ENCODE results near the gene LIF.

LIF gene

DNA sequence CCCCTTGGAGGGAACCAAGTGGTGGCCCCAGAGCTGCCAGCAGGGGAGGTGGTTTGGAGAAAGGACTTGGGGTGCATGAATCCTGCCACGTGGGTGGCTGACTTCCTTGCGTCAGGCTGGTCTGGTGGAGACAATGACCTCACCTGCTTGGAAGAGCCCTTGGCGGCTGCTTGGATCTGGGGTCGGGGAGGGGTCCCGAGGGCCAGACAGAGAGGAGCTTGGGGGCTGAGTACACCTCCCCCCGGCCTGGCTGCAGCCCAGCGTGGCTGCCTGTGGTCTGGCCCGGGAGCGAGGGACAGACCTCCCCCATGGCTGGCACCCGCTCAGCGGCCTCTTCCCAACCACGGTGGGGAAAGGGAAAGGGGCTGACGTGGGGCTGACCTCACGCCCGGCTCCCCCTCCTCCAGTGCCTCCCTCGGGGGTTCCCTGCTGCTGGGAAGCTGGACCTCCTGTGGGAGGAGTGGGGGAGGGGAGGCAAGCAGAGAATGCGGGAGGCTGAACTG is 13.8 kb downstream of the LIF start:
- TF ChIP-seq EZH2phosphoT487 (IDR thresholded peaks at IDR 0.05; ENCODE audit: borderline replicate concordance): no peak
- TF ChIP-seq, protein P1, sequence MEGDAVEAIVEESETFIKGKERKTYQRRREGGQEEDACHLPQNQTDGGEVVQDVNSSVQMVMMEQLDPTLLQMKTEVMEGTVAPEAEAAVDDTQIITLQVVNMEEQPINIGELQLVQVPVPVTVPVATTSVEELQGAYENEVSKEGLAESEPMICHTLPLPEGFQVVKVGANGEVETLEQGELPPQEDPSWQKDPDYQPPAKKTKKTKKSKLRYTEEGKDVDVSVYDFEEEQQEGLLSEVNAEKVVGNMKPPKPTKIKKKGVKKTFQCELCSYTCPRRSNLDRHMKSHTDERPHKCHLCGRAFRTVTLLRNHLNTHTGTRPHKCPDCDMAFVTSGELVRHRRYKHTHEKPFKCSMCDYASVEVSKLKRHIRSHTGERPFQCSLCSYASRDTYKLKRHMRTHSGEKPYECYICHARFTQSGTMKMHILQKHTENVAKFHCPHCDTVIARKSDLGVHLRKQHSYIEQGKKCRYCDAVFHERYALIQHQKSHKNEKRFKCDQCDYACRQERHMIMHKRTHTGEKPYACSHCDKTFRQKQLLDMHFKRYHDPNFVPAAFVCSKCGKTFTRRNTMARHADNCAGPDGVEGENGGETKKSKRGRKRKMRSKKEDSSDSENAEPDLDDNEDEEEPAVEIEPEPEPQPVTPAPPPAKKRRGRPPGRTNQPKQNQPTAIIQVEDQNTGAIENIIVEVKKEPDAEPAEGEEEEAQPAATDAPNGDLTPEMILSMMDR (conservative IDR thresholded peaks at IDR 0.05; ENCODE audit: low read length): no peak
- H4K20me1 ChIP-seq (ENCODE audit: insufficient read depth, low read length, poor library complexity, severe bottlenecking): no peaks in the 10 kb centered on the region
- H3K4me2 ChIP-seq (ENCODE audit: low read depth, low read length, poor library complexity, severe bottlenecking): no peak overlapping the region
- no peak overlapping the region for H3K4me3 ChIP-seq (ENCODE audit: low read length, poor library complexity, severe bottlenecking)
- no peak overlapping the region for H2AFZ ChIP-seq (ENCODE audit: low read length)
- H3F3A ChIP-seq (ENCODE audit: low read depth): no peaks in the 10 kb centered on the region
- H3K36me3 ChIP-seq (ENCODE audit: insufficient read depth, low read length): no peaks in the 10 kb centered on the region
- no peaks in the 10 kb centered on the region for H3K27me3 ChIP-seq (ENCODE audit: insufficient read depth, low read length, poor library complexity, severe bottlenecking)
- no peaks in the 10 kb centered on the region for H3K9me3 ChIP-seq (ENCODE audit: insufficient read depth, low read depth, low read length)
- no peaks in the 10 kb centered on the region for H3K9me2 ChIP-seq (replicated peaks; ENCODE audit: low read depth, low read length)
- peaks cover 17% of the 10 kb centered on the region for H3K4me1 ChIP-seq (ENCODE audit: insufficient read depth, low read length, poor library complexity, severe bottlenecking)
- H3K79me2 ChIP-seq (ENCODE audit: insufficient read depth, low read length): no peaks in the 10 kb centered on the region
- H3K9ac ChIP-seq (ENCODE audit: low read depth, low read length, poor library complexity, severe bottlenecking): no peak overlapping the region

DNA sequence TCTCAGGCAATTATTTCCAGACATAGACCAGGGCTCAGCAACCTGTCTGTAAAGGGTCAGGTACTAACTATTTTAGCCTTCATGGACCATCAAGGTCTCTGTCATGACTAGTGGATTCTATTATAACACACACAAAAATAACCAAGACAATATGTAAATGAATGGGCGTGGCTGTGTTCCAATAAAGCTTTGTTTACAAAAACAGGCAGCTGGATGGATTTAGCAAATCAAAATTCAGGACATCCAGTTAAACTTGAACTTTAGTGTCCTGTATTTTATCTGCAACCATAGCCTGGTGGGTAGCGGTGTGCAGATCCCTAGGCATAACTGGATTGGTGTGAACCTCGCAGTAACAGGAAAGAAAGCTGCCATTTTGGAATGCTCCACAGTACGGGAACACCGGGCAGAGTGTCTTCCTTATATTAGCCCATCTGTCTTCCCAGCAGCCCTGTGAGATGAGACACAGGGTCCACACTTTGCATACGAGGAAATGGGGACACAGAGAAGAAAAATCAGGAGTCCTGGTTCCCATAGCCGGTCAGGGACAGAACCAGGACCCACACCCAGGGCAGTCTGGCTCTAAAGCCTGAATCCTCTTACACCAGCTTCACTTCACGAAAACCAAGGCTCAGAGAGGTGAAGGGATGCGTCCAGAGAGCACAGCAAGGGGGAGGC is 15.6 kb downstream of the LIF start:
- Histone ChIP-seq H3K9me2 (replicated peaks; ENCODE audit: low read depth, low read length) (no peaks in the 10 kb centered on the region), H3K79me2 (ENCODE audit: insufficient read depth, low read length) (no peaks in the 10 kb centered on the region), H3K4me2 (ENCODE audit: low read depth, low read length, poor library complexity, severe bottlenecking) (no peak overlapping the region), H4K20me1 (ENCODE audit: insufficient read depth, low read length, poor library complexity, severe bottlenecking) (no peaks in the 10 kb centered on the region), H3K36me3 (ENCODE audit: insufficient read depth, low read length) (no peaks in the 10 kb centered on the region), H2AFZ (ENCODE audit: low read length) (no peak overlapping the region), H3K4me3 (ENCODE audit: low read length, poor library complexity, severe bottlenecking) (no peak overlapping the region), H3K9ac (ENCODE audit: low read depth, low read length, poor library complexity, severe bottlenecking) (no peak overlapping the region), H3K27me3 (ENCODE audit: insufficient read depth, low read length, poor library complexity, severe bottlenecking) (no peaks in the 10 kb centered on the region), H3K4me1 (ENCODE audit: insufficient read depth, low read length, poor library complexity, severe bottlenecking) (peaks cover 7% of the 10 kb centered on the region), H3F3A (ENCODE audit: low read depth) (no peaks in the 10 kb centered on the region), H3K9me3 (ENCODE audit: insufficient read depth, low read depth, low read length) (no peaks in the 10 kb centered on the region)
- no peak for TF ChIP-seq EZH2phosphoT487 (IDR thresholded peaks at IDR 0.05; ENCODE audit: borderline replicate concordance)
- TF ChIP-seq, protein P1 (conservative IDR thresholded peaks at IDR 0.05; ENCODE audit: low read length): no peak

DNA sequence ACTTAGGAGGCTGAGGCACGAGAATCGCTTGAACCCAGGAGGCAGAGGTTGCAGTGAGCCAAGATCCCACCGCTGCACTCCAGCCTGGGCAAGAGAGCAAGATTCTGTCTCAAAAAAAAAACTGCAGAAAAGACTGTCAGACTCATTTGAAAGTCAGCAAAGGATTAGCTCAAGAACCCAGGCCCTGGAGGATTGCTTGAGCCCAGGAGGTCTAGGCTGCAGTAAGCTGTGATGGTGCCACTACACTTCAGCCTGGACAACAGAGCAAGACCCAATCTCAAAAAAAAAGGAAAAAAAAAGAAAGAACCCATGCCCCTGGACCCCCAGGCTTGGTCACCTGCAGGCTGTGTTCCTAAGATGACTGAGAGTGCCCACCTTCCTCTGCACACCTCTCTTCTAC is 16.2 kb downstream of the LIF start:
- no peak for TF ChIP-seq EZH2phosphoT487 (IDR thresholded peaks at IDR 0.05; ENCODE audit: borderline replicate concordance)
- TF ChIP-seq, protein P1 (conservative IDR thresholded peaks at IDR 0.05; ENCODE audit: low read length): no peak
- Histone ChIP-seq H3K36me3 (ENCODE audit: insufficient read depth, low read length) (no peaks in the 10 kb centered on the region), H3K4me3 (ENCODE audit: low read length, poor library complexity, severe bottlenecking) (no peak overlapping the region), H3K27me3 (ENCODE audit: insufficient read depth, low read length, poor library complexity, severe bottlenecking) (no peaks in the 10 kb centered on the region), H3K4me2 (ENCODE audit: low read depth, low read length, poor library complexity, severe bottlenecking) (no peak overlapping the region), H3K9me3 (ENCODE audit: insufficient read depth, low read depth, low read length) (no peaks in the 10 kb centered on the region), H3K4me1 (ENCODE audit: insufficient read depth, low read length, poor library complexity, severe bottlenecking) (peaks cover 10% of the 10 kb centered on the region), H4K20me1 (ENCODE audit: insufficient read depth, low read length, poor library complexity, severe bottlenecking) (no peaks in the 10 kb centered on the region), H2AFZ (ENCODE audit: low read length) (no peak overlapping the region), H3K9me2 (replicated peaks; ENCODE audit: low read depth, low read length) (no peaks in the 10 kb centered on the region), H3K79me2 (ENCODE audit: insufficient read depth, low read length) (no peaks in the 10 kb centered on the region), H3K9ac (ENCODE audit: low read depth, low read length, poor library complexity, severe bottlenecking) (no peak overlapping the region), H3F3A (ENCODE audit: low read depth) (no peaks in the 10 kb centered on the region)
